ENCODE results near the gene CSDE1.

- TF ChIP-seq, protein P1, sequence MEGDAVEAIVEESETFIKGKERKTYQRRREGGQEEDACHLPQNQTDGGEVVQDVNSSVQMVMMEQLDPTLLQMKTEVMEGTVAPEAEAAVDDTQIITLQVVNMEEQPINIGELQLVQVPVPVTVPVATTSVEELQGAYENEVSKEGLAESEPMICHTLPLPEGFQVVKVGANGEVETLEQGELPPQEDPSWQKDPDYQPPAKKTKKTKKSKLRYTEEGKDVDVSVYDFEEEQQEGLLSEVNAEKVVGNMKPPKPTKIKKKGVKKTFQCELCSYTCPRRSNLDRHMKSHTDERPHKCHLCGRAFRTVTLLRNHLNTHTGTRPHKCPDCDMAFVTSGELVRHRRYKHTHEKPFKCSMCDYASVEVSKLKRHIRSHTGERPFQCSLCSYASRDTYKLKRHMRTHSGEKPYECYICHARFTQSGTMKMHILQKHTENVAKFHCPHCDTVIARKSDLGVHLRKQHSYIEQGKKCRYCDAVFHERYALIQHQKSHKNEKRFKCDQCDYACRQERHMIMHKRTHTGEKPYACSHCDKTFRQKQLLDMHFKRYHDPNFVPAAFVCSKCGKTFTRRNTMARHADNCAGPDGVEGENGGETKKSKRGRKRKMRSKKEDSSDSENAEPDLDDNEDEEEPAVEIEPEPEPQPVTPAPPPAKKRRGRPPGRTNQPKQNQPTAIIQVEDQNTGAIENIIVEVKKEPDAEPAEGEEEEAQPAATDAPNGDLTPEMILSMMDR (IDR thresholded peaks at IDR 0.05; ENCODE audit: insufficient read depth, low read length, poor library complexity, severe bottlenecking) = no peak
- no peak for TF ChIP-seq EZH2phosphoT487 (conservative IDR thresholded peaks at IDR 0.05; ENCODE audit: low read length)
Observed at GRCh38 chr1:114715952-114716303, 41.9 kb downstream of the CSDE1 start.

Measured in SU-DHL-6 (cell line).